NCI-H345 (cell line): ENCODE measurements around the gene IL1RAPL1.

Source experiments
- DNase-seq: peaks from one replicate; lab custom pipeline; 2025; lab: John Stamatoyannopoulos, UW

The IL1RAPL1 gene

GRCh38 chrX:29652484-29652883, 1065.2 kb downstream of the IL1RAPL1 start:
- no peak for DNase-seq

DNA sequence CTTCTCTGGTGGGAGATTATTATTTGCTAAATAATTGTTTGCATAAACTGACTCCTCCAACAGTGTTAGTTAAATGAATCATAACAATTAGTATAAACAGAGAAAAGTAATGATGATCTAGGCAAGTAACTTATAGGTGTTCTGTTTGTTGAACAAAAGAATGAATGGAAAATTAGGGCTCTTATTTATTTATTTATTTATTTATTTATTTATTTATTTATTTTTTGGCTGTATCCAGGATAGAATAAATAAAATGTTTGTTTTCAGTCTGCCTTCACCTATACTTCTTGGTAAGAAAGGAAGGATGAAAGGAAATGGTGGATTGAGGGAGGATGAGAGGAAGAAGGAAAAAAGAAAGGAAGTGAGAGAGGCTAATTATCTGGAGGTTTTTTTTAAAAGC, 1066.5 kb downstream of the IL1RAPL1 start:
- no peak for DNase-seq

DNA sequence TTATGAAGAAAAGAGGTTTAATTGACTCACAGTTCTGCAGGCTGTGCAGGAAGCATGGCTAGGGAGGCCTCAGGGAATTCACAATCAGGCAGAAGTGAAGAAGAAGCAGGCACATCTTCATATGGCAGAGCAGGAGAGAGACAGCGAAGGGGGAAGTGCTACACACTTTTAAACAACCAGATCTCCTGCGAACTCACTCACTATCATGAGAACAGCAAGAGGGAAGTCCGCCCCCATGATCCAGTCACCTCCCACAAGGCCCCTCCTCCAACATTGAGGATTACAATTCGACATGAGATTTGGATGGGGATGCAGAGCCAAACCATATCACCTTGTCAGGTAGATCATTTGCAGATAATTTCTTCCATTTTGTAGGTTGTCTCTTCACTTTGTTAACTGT, 1072.7 kb downstream of the IL1RAPL1 start:
- DNase-seq: no peak

DNA sequence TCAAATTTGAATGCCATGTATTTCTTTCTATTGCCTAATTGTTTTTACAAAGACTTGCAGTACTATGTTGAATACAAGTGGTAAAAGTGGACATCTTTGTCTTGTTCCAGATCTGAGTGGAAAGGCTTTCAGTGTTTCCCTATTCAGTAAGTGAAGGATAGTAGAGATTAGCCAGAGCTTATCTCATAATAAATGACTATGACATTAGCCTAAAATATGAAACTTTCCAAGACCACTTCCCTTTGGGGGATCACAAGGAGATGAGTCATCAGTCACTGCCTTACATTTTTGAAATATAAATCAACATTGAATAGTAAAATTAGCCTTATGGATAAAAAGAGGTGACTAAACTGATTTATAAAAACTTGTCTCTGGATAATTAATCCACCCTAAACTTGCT, 1074.0 kb downstream of the IL1RAPL1 start:
- DNase-seq: no peak

- no peak for DNase-seq
Measured at GRCh38 chrX:29662101-29662500, 1074.9 kb downstream of the IL1RAPL1 start.

- no peak for DNase-seq
Measured at GRCh38 chrX:29662759-29663503, 1075.7 kb downstream of the IL1RAPL1 start.

DNA sequence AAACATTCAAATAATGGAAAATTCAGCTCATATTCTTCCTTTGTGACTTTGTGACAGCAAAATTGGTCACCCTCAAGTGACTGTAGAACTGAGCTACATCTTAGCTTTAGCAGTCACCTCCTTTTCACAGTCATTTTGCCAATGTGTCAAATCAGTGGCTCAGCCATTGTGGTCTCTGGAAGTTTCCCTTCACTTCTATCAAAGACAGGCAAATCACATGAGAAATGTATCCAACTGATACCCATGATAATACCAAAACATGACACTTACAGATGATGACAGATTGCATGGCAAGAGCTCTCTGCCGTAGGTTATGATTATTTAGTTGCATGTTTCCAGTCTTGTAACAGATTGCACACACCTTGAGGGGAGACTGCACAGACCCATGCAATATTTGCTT, 1078.3 kb downstream of the IL1RAPL1 start:
- DNase-seq: no peak

DNA sequence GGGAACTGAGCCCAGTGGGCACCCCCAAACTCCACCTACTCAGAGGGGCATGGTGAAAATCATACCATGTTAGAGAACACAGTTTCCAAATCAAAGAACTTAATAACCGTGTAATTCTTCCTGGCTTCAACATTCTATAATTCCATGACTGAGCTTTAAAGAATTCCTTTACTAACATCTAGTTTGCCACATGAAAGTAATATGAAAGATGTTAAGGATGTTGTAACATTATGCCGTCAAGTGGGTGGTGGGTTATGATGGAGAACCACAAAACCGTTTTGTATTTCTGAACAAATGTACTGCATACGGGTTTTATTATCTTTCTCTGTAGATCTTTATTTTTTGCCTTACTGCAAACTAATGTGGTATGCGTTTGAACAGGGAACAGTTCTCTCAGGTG, 1079.1 kb downstream of the IL1RAPL1 start:
- DNase-seq: no peak

GRCh38 chrX:29671421-29671820, 1084.2 kb downstream of the IL1RAPL1 start:
- DNase-seq: no peak

DNA sequence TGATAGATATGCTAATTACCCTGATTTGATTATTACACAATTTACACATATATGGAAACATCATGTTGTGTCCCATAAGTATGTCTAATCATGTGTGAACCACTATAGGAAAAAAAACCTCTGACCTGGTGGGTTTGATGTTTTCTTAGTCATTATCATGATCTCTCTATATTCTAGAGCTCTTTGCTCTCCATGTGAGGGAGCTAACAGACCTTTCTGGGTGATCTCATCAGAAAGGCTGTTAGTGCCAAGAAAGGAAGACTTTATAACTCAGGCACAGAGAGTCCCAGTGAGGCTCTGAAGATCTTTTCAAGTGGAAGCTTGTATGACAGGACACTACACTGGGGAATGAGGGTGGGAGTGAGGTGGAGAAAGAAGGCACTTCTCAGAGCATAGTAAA, 1100.4 kb downstream of the IL1RAPL1 start:
- no peak for DNase-seq

DNA sequence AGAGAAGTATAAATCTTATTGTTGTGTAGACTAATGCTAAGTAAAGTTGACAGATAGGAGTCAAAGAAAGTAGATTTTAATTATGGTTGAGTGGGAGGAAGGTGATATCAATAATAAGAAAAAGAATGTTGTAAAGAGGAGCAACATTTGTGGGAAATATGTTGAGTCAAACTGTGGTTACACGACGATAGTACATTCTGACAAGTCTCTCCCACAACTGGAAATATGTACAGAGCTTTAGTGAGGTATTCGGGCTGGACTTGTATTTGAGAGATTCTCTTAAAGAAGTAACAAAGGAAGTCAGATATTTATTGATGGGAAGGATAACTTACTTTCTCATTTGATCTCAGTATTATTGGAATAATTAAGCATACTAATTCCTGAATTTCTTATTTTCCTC, 1102.8 kb downstream of the IL1RAPL1 start:
- DNase-seq: no peak

DNA sequence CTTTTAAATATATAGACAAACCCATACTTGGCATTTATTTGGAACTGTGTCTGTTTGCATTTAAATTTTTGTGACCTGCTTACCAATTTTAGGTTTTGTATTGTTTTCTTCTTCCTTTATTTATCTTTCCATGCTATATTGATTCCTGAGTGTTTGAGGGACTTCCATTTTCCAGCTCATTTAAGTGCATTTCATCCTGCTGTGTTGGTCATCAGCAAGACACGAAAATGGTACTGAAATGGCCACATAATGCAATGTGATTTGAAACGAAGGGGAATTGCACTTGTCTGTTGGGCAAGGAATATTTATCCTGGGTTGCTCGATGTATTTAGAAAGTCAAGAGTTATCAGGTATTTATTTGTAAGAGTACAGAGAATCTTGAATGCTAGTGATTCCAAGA, 1103.8 kb downstream of the IL1RAPL1 start:
- peak; percentile 53 for DNase-seq

DNA sequence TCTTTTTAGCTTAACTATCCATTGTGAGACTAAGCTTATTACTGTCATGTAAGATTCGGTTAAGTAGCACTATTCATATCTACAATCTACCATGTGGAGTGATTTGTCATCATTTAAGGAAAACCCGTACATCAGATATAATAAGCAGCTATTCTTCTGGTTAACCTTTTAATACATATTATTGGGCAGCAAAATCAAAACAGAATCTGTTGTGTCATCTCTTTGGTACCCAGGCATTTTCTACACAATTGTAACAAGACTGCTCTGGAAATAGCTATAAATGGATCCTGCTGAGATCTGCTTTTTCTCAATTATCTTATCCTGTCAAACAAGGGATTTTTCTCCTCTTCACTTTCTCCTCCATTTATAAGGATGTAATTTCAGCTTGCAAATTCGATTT, 1106.7 kb downstream of the IL1RAPL1 start:
- DNase-seq: no peak

GRCh38 chrX:29699239-29699638, 1112.0 kb downstream of the IL1RAPL1 start:
- DNase-seq: no peak

DNA sequence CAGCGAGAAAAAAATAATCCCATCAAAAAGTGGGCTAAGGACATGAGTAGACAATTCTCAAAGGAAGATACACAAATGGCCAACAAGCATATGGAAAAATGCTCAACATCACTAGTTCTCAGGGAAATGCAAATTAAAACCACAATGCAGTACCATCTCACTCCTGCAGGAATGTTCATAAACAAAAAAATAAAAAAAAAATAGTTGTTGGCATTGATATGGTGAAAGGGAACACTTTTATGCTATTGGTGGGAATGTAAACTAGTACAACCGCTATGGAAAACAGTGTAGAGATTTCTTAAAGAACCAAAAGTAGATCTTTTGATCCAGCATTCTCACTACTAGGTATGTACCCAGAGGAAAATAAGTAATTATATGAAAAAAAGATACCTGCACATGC, 1119.8 kb downstream of the IL1RAPL1 start:
- DNase-seq: no peak

DNA sequence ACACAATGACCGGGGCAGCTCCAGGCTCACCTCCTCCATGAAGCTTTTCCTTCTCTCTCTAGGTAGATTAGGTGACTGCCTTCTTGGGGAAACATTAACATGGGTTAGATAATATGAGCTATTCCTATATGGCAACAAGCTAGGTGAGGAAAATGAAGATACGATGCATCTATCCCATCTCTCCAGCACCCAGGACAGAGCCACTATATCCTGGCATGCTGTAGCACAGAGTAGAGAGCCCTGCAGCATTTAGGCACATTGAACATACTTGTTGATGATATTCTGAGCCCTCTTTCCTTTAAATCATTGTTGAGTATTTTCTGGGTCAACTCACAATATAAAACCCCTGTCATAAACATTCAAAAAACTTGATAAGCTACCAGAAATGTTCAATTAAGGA, 1133.9 kb downstream of the IL1RAPL1 start:
- DNase-seq: no peak

GRCh38 chrX:29724316-29724715, 1137.1 kb downstream of the IL1RAPL1 start:
- DNase-seq: no peak

GRCh38 chrX:29726811-29727210, 1139.6 kb downstream of the IL1RAPL1 start:
- DNase-seq: no peak

GRCh38 chrX:29728639-29729038, 1141.4 kb downstream of the IL1RAPL1 start:
- no peak for DNase-seq

DNA sequence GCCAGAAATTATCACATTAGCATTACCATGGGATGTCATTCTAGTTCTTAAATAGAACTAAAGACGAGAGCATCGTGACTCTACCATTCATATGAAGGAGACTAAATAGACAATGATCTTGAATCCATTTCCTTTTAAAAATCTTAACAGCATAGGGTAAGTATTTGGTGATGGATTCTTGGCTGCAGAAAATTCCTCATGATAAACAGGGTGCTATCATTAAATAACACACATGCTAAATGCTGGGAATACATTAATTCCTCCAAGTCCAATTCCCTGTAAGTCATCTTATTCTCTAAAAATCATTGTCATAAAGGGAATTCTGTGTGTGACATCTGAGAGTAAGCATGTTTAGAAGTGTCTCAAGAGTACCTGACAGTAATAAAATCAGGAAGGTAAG, 1157.7 kb downstream of the IL1RAPL1 start:
- no peak for DNase-seq

DNA sequence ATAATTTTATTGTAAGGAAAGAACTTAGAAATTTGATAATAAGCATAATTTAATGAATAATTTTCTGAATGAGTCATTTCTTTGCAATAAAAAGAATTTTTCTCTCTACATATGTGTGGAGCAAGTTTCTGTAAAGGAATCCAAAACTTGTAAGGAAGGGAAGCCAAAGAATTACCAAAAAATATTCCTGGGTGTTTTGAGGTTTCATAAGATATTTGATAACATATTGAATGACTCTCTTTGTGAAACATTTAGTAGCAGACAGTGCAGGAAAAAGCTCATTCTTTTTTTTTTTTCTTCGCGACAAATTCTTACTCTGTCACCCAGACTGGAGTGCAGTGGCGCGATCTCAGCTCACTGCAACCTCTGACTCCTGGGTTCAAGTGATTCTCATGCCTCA, 1159.1 kb downstream of the IL1RAPL1 start:
- DNase-seq: no peak

GRCh38 chrX:29762006-29762405, 1174.8 kb downstream of the IL1RAPL1 start:
- no peak for DNase-seq

GRCh38 chrX:29775890-29776289, 1188.6 kb downstream of the IL1RAPL1 start:
- no peak for DNase-seq

GRCh38 chrX:29787656-29788055, 1200.4 kb downstream of the IL1RAPL1 start:
- DNase-seq: no peak
